A549 (cell line): Measurements from ENCODE around the gene LRRC73.

Experiments used
- CTCF ChIP-seq: fragments of >200 bp; sonication (Bioruptor Twin); formaldehyde crosslinking; IDR thresholded peaks from 3 replicates; pipeline ENCODE4 v1.5.1; 2016
- HOXA7 ChIP-seq: fragments of 250-450 bp; sonication (Bioruptor Pico); IDR thresholded peaks from 2 replicates; pipeline ENCODE4 v1.5.0; 2020; ENCODE audit warnings: mild to moderate bottlenecking, moderate library complexity
- MAX ChIP-seq: IDR thresholded peaks from 2 replicates; pipeline ENCODE4 v1.6.1; 2012
- POLR2A ChIP-seq: IDR thresholded peaks from 2 replicates; pipeline ENCODE4 v1.6.1; 2012; ENCODE audit warnings: mild to moderate bottlenecking, low read length
- RAD21 ChIP-seq, 2 experiments: fragments of >200 bp in 1 of 2; sonication (Bioruptor Twin) in 1 of 2; formaldehyde crosslinking in 1 of 2; IDR thresholded peaks in 1 of 2; conservative IDR thresholded peaks in 1 of 2; 2 replicates in 1 of 2; 3 replicates in 1 of 2; pipeline ENCODE4 v1.6.1; 2012 to 2018; ENCODE audit warnings: inconsistent platforms in 1 of 2
- REST ChIP-seq: fragments of 200-600 bp; sonication (generic); IDR thresholded peaks from 2 replicates; pipeline ENCODE4 v1.6.1; 2016; ENCODE audit warnings: antibody characterized with exemption, mild to moderate bottlenecking, moderate library complexity
- RNF2 ChIP-seq: fragments of 200-600 bp; sonication (generic); IDR thresholded peaks from 2 replicates; pipeline ENCODE4 v1.6.1; 2016; ENCODE audit warnings: low read depth, mild to moderate bottlenecking, antibody characterized with exemption, moderate library complexity, borderline replicate concordance

DNA sequence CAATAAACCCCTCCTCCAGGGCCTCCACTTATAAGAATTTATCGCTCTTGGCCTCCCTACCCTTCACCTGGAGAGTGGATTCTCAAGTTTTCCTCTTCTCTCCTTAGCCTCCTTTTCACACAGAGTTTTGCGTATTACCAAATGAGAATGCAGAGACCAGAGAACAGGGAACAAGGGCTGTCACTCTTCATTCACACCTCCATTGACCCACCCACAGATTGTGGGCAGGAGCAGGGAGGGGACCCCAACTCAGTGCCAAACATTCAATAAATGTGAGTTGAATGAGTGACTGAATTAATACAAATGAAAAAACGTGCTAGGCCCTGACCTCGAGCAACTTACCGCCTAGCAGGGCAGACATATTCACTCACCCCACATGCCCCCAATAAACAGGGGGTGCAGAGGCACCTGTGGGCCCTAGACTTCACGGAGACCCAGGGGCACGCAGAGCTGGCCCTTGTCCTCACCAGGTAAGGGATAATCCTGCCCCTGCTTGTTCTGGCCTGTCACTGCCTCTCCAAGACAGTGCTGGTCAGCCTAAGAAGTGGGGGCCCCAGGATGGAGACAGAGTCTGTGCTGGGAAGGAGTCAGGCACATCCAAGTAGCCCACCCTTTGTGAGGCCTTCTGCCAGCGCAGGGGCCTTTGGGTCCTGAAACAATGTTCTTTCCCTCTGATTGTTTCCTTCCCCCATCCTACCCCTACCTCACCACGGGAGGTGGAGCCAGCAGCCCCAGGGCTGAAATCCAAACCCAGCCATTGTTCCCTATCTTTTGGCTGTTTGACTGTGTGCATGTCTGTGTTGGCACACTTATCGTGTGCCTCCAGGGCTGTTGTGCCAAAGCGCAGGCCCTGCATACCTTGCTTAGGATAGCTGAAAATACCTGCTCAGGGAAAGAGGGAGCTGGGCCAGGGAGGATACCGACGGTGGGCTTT is 41.1 kb downstream of the LRRC73 start:
- TF ChIP-seq RNF2, result no peak
- TF ChIP-seq CTCF, result no peak
- no peak for TF ChIP-seq HOXA7
- no peak for TF ChIP-seq REST
- TF ChIP-seq MAX, result no peak
- no peak for TF ChIP-seq POLR2A
- TF ChIP-seq RAD21 (conservative IDR thresholded peaks at IDR 0.05 in 1 of 2, IDR thresholded peaks at IDR 0.05 in 1 of 2), result no peak
